Calu3 (cell line): ENCODE results near the gene MMP25. TPM values are rescaled to one million over a fixed set of nuclear protein-coding genes. Genes with fewer than 3 reads are reported as not detected.
A peak's percentile ranks its signal among the peaks of the same experiment; 100 is the strongest.

Experiments used
- BruUV-seq: library from RNA; stranded (reverse); fragments of 400-500 nt; replicated peaks from 2 replicates; lab custom pipeline; 2021; lab: Mats Ljungman, UMichigan
- CTCF ChIA-PET: fragments of 300-600 bp; sonication (Branson Sonifier 250); formaldehyde crosslinking; loops from one replicate; lab custom pipeline; 2022; ENCODE audit warnings: antibody characterized with exemption; lab: Charles Lee
- DNase-seq: peaks from one replicate; pipeline ENCODE4 v3.0.0; 2022
- H3K27ac Mint-ChIP-seq: one replicate; pipeline ENCODE4 v1.8.0; 2022; ENCODE audit warnings: mixed read lengths; ENCODE audit not compliant: unreplicated experiment
- H3K27me3 Mint-ChIP-seq: one replicate; pipeline ENCODE4 v1.8.0; 2022; ENCODE audit warnings: mixed read lengths; ENCODE audit not compliant: unreplicated experiment
- H3K36me3 Mint-ChIP-seq: one replicate; pipeline ENCODE4 v1.8.0; 2022; ENCODE audit warnings: mild to moderate bottlenecking, moderate library complexity, mixed read lengths; ENCODE audit not compliant: insufficient read depth, unreplicated experiment
- H3K4me1 Mint-ChIP-seq: one replicate; pipeline ENCODE4 v1.8.0; 2022; ENCODE audit warnings: mild to moderate bottlenecking, low read depth, mixed read lengths; ENCODE audit not compliant: unreplicated experiment
- H3K4me3 Mint-ChIP-seq: one replicate; pipeline ENCODE4 v1.8.0; 2022; ENCODE audit warnings: mild to moderate bottlenecking, low read depth, moderate library complexity, mixed read lengths; ENCODE audit not compliant: unreplicated experiment
- H3K9me3 Mint-ChIP-seq: one replicate; pipeline ENCODE4 v1.8.0; 2022; ENCODE audit warnings: low read depth, mixed read lengths; ENCODE audit not compliant: unreplicated experiment
- CTCF ChIP-seq: fragments of 200-600 bp; IDR thresholded peaks from one replicate; pipeline ENCODE4 v1.8.0; 2022; ENCODE audit warnings: antibody characterized with exemption; ENCODE audit not compliant: unreplicated experiment
- intact Hi-C: fragments of 100-400 bp; cut with micrococcal nuclease; formaldehyde crosslinking; loops from one replicate; pipeline ENCODE4 v1.10.0; 2022; ENCODE audit not compliant: unreplicated experiment
- total RNA-seq: library from RNA; stranded (reverse); gene quantifications from 2 replicates; pipeline ENCODE4 v1.2.3, GENCODE V29; 2022

MMP25 gene
- total RNA-seq, 1 experiment from 2014 or later = 0.31 TPM

DNA sequence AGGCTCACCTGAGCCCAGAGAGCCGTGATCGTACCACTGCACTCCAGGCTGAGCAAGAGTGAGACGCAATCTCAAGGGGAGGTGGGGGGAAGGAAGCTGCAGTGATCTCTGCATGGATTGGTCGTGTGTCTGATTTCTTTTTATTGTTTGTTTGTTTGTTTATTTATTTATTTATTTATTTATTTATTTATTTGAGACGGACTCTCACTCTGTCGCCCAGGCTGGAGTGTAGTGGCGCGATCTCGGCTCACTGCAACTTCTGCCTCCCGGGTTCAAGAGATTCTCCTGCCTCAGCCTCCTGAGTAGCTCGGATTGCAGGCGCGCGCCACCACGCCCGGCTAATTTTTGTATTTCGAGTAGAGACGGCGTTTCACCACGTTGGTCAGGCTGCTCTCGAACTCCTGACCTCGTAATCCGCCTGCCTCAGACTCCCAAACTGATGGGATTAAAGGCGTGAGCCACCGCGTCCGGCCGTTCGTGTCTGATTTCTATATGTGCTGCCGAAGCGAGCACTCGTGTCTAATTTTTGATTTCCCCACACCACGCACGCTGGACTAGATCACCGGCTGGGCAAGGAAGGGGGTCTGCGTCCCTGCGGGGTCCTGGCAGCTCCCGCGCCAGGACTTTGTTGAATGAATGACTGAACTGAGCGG, 26.6 kb upstream of the MMP25 start:
- Mint-ChIP-seq H3K9me3 (no peaks in the 10 kb centered on the region), H3K4me1 (peaks cover 39% of the 10 kb centered on the region), H3K4me3 (peak overlapping the region; percentile 80), H3K27me3 (no peaks in the 10 kb centered on the region), H3K27ac (peak overlapping the region; percentile 89), H3K36me3 (peaks cover 62% of the 10 kb centered on the region)
- intact Hi-C loops = loop anchor here (1.0 kb wide), 1 partner anchor 12 kb away; no protein-coding TSS in a partner anchor
- DNase-seq = no peak
- TF ChIP-seq CTCF = no peak
- TSS peak; percentile 47 for BruUV-seq
- CTCF ChIA-PET = interaction anchor here (0.7 to 7.8 kb wide), 5 partner anchors 8 to 50 kb away, joined by 3 to 126 read pairs (median 4); no protein-coding TSS in a partner anchor

- no TSS peak for BruUV-seq
- CTCF ChIA-PET = interaction anchor here (0.7 to 7.8 kb wide), 6 partner anchors 8 to 50 kb away, joined by 3 to 126 read pairs (median 6); no protein-coding TSS in a partner anchor
- Mint-ChIP-seq H3K4me1 (peaks cover 35% of the 10 kb centered on the region), H3K27ac (peak within 1 kb of the TSS; percentile 89), H3K9me3 (no peaks in the 10 kb centered on the region), H3K36me3 (peaks cover 67% of the 10 kb centered on the region), H3K27me3 (no peaks in the 10 kb centered on the region), H3K4me3 (peak within 1 kb of the TSS; percentile 80)
- DNase-seq = peak; percentile 90
- peak; percentile 26 for TF ChIP-seq CTCF
- intact Hi-C loops = loop anchor here (1.0 kb wide), 1 partner anchor 13 kb away; no protein-coding TSS in a partner anchor
Observed at GRCh38 chr16:3020247-3020603, 26.1 kb upstream of the MMP25 start, which contains the start of gene TNFRSF12A. Gene TNFRSF12A (plus strand): TSS chr16:3020368. CDS start chr16:3020398, 30 bp downstream.

DNA sequence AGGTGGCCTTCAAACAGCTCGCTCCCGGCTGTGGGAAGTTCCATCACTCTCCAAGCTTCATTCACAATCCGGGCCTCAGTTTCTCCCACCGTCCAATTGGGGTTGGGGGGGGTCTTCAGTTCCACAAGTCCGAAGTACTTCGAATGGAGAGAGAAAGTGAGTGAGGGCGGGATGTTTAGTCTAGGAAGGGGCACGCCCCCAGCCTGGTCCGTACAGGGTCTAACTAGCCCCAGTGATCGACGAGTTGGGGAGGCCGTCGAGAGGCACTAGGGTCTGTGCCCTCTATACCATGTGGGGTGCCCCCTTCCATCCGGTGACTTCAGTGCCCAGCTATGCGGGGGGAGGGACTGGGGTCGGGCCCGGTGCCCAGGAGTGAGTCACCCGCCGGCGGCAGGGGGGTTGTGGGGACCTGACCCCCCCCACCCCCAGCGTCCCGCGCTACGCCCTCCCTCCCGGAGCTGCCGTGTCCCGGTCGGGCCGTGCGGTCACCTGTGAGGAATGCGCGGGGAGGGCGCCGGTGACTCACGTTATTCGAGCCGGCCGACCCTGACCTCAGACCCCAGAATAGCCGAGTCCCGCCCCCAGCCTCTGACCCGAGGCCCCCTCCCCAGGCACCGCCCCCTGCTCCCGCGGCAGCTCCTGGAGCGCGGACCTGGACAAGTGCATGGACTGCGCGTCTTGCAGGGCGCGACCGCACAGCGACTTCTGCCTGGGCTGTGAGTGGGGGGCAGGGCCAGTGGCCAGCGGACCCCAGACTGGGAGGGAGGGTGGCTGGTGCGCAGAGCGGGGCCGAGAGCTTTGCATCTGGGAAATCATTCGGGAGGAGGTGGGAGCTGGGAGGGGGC, 25.5 kb upstream of the MMP25 start:
- Mint-ChIP-seq H3K27ac (peak overlapping the region; percentile 89), H3K4me1 (peaks cover 34% of the 10 kb centered on the region), H3K36me3 (peaks cover 73% of the 10 kb centered on the region), H3K27me3 (no peaks in the 10 kb centered on the region), H3K4me3 (peak overlapping the region; percentile 80), H3K9me3 (no peaks in the 10 kb centered on the region)
- DNase-seq = peak; percentile 98
- no TSS peak for BruUV-seq
- CTCF ChIA-PET = interaction anchor here (0.6 to 7.8 kb wide), 9 partner anchors 7 to 73 kb away, joined by 3 to 126 read pairs (median 4); no protein-coding TSS in a partner anchor
- no peak for TF ChIP-seq CTCF
- intact Hi-C loops = loop anchor here (1.0 kb wide), 1 partner anchor 14 kb away; no protein-coding TSS in a partner anchor

DNA sequence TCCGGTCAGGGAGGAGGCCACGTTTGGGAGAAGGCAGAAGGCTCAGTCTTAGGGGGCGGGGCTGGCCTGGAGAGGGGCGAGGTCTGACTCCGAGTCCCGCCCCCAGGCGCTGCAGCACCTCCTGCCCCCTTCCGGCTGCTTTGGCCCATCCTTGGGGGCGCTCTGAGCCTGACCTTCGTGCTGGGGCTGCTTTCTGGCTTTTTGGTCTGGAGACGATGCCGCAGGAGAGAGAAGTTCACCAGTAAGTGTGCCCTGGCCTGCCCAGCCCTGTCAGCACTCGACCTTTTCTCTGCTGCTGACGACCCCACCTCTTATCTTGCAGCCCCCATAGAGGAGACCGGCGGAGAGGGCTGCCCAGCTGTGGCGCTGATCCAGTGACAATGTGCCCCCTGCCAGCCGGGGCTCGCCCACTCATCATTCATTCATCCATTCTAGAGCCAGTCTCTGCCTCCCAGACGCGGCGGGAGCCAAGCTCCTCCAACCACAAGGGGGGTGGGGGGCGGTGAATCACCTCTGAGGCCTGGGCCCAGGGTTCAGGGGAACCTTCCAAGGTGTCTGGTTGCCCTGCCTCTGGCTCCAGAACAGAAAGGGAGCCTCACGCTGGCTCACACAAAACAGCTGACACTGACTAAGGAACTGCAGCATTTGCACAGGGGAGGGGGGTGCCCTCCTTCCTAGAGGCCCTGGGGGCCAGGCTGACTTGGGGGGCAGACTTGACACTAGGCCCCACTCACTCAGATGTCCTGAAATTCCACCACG, 24.7 kb upstream of the MMP25 start:
- Mint-ChIP-seq H3K36me3 (peaks cover 81% of the 10 kb centered on the region), H3K27ac (peak overlapping the region; percentile 89), H3K4me3 (peak overlapping the region; percentile 80), H3K27me3 (no peaks in the 10 kb centered on the region), H3K4me1 (peaks cover 30% of the 10 kb centered on the region), H3K9me3 (no peaks in the 10 kb centered on the region)
- CTCF ChIA-PET = interaction anchor here (0.6 to 7.8 kb wide), 9 partner anchors 9 to 113 kb away, joined by 3 to 126 read pairs (median 3); partner anchors contain the start of gene ZNF213
- DNase-seq = peak; percentile 96
- TF ChIP-seq CTCF = no peak
- intact Hi-C loops = no loop called here
- TSS peak; percentile 63 for BruUV-seq
